HFF-Myc (cell line): ENCODE data around the gene EPAS1.
"Not testable (repeated sequence)": the region's sequence is repeated elsewhere in the genome, so short reads cannot be mapped to it uniquely, and the experiment has no call there.

ENCODE experiments used
- DNase-seq: peaks from one replicate; pipeline ENCODE4 v3.0.0-alpha.2; 2011; ENCODE audit warnings: low read depth; ENCODE audit errors: extremely low read depth
- H3K4me3 ChIP-seq: replicated peaks from 2 replicates; pipeline ENCODE4 v1.5.1; 2011; ENCODE audit warnings: low read depth, mild to moderate bottlenecking, control low read depth, low read length
- TF ChIP-seq, protein P1 (sequence below): IDR thresholded peaks from 2 replicates; pipeline ENCODE4 v1.5.1; 2012; ENCODE audit warnings: mild to moderate bottlenecking, low read depth, low read length, control low read depth; ENCODE audit errors: missing control alignments

Gene EPAS1

GRCh38 chr2:46392561-46393346, 95.5 kb downstream of the EPAS1 start:
- no peak for DNase-seq
- TF ChIP-seq, protein P1, sequence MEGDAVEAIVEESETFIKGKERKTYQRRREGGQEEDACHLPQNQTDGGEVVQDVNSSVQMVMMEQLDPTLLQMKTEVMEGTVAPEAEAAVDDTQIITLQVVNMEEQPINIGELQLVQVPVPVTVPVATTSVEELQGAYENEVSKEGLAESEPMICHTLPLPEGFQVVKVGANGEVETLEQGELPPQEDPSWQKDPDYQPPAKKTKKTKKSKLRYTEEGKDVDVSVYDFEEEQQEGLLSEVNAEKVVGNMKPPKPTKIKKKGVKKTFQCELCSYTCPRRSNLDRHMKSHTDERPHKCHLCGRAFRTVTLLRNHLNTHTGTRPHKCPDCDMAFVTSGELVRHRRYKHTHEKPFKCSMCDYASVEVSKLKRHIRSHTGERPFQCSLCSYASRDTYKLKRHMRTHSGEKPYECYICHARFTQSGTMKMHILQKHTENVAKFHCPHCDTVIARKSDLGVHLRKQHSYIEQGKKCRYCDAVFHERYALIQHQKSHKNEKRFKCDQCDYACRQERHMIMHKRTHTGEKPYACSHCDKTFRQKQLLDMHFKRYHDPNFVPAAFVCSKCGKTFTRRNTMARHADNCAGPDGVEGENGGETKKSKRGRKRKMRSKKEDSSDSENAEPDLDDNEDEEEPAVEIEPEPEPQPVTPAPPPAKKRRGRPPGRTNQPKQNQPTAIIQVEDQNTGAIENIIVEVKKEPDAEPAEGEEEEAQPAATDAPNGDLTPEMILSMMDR, result no peak
- no peak overlapping the region for H3K4me3 ChIP-seq

GRCh38 chr2:46393347-46393820, 96.2 kb downstream of the EPAS1 start:
- no peak for DNase-seq
- H3K4me3 ChIP-seq, result no peak overlapping the region
- TF ChIP-seq, protein P1, result no peak

- DNase-seq, result no peak
- TF ChIP-seq, protein P1, result no peak
- H3K4me3 ChIP-seq, result no peak overlapping the region
These were observed 96.7 kb downstream of the EPAS1 start for GRCh38 chr2:46393865-46394264.

DNA sequence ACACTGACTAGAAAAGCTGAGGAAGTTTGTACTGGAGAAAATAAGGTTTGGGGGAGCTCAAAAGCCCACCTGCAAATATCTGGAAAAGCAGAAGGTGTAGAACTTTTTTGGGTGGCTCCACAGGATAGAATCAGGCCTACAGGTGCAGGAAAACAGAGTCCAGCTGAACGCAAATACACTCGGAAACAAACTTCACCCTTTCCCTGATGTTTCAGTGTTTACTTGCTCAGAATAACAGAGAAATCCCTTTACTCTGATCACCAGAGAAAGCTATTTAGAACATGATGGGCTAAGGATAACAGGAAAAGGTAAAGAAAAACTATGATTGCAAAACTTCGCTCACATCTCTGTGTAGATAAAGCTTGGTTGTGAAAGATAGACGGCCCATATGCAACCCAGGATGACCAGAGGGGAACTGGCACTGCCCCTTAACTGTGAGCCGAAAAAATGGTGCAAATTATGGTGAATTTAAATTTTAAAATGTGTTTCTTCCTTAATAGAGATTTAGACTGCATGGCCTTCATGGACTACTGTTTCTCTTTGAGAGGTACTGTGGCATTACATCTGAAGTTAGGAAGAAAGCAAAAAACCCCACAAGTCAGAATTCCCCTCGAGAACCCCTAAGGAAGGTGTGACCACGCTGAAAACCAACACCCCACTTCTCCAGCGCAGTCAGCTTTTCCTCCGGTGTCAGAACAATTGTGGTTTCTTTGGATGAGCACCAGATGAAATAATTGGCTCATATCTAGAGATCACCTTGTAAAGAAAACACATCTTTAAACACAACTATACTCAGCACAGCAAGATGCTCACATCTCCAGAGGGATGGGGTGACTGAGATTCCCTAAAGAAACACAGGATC, 97.7 kb downstream of the EPAS1 start:
- TF ChIP-seq, protein P1, result no peak
- no peak overlapping the region for H3K4me3 ChIP-seq

DNA sequence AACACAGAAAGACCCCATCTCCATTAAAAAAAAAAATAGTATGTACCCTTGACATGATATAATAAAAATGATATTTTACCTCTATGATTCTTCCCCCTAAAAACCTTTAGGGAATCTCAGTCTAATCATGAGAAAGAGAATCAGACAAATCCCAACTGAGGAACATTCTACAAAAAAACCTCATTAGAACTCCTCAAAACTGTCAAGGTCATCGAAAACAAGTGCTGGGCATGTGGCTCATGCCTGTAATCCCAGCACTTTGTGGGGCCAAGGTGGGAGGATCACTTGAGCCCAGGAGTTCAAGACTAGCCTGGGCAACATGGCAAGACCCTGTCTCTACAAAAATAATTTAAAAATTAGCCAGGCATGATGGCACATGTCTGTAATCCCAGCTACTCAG, 98.5 kb downstream of the EPAS1 start:
- DNase-seq, H3K4me3 ChIP-seq: not testable (repeated sequence)

More for the DNA sequence above, 97.7 kb downstream of the EPAS1 start:
- DNase-seq, result no peak

- no peak overlapping the region for H3K4me3 ChIP-seq
- TF ChIP-seq, protein P1, result no peak
- no peak for DNase-seq
These were observed 102.8 kb downstream of the EPAS1 start for GRCh38 chr2:46400016-46400415.

GRCh38 chr2:46402874-46403273, 105.7 kb downstream of the EPAS1 start:
- no peak overlapping the region for H3K4me3 ChIP-seq
- TF ChIP-seq, protein P1, result no peak
- no peak for DNase-seq
